IPS DF 6.9 (cell line): Measurements from ENCODE around the gene KIF26B.
"Not testable (repeated sequence)": the region's sequence is repeated elsewhere in the genome, so short reads cannot be mapped to it uniquely, and the experiment has no call there.

Source experiments
- DNase-seq: peaks from one replicate; pipeline ENCODE4 v3.0.0-alpha.2; 2013; ENCODE audit warnings: low read depth, low spot score
- H3K27ac ChIP-seq: one replicate; pipeline ENCODE4 v1.5.1; 2013; ENCODE audit warnings: low read length, control low read depth
- H3K27me3 ChIP-seq: 2 replicates; pipeline ENCODE4 v1.6.1; 2013; ENCODE audit warnings: mild to moderate bottlenecking, low read length; ENCODE audit not compliant: control insufficient read depth, insufficient read depth
- H3K36me3 ChIP-seq: 2 replicates; pipeline ENCODE4 v1.6.1; 2013; ENCODE audit warnings: low read length; ENCODE audit not compliant: control insufficient read depth, insufficient read depth
- H3K4me1 ChIP-seq: 2 replicates; pipeline ENCODE4 v1.6.1; 2013; ENCODE audit warnings: low read length; ENCODE audit not compliant: control insufficient read depth, insufficient read depth
- H3K4me3 ChIP-seq: 2 replicates; pipeline ENCODE4 v1.5.1; 2013; ENCODE audit warnings: mild to moderate bottlenecking, low read length
- H3K9me3 ChIP-seq: 2 replicates; pipeline ENCODE4 v1.6.1; 2013; ENCODE audit warnings: low read length, inconsistent platforms; ENCODE audit not compliant: control insufficient read depth, insufficient read depth
- WGBS: extraction: QIAGEN DNeasy Blood & Tissue Kit; methylation state at CpG from one replicate; pipeline ENCODE4 v1.1.7; 2013; ENCODE audit warnings: mixed read lengths, missing lambda C conversion rate; ENCODE audit not compliant: insufficient read length, insufficient coverage; 5-methylcytosine and 5-hydroxymethylcytosine counted together

Gene KIF26B

DNA sequence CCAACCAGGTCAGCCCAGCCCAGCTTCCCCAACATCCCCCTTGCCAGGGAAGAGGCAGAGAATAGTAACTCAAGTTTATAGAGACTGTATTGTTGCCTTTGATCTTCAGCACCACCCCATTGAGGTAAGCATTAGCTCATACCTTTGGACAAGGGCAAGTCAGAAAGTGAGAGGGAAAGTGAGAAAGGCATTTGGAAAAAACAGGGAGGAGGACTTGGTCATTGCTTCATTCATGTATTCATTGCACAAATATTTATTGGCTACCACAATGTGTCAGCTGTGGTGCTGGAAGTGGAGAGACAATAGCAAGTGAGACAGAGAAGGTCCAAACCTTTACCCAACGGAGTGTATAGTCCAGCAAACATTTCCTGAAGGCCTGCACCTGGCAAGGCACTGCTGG, 561.2 kb downstream of the KIF26B start:
- H3K36me3 ChIP-seq: no peaks in the 10 kb centered on the region
- H3K4me1 ChIP-seq: no peaks in the 10 kb centered on the region
- H3K27ac ChIP-seq: no peak overlapping the region
- no peaks in the 10 kb centered on the region for H3K27me3 ChIP-seq
- no peaks in the 10 kb centered on the region for H3K9me3 ChIP-seq
- DNase-seq: no peak
- no peak overlapping the region for H3K4me3 ChIP-seq
- WGBS: no CpG with 5 or more reads among the region's 1 CpG

DNA sequence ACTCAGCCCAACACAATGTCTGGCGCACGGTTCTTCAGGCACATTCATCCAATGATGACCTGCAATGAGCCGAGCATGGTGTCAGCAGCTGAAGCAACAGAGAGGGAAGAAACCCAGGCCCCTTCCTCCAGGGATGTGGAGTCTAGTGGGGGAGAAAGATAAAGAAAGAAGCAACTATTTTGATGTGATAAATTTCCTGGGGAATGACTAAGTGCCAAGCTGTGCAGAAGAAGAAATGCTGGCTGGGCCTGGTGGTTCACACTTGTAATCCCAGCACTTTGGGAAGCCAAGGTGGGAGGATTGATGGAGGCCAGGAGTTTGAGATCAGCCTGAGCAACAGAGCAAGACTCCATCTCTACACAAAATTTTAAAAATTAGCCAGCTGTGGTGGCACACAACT, 561.8 kb downstream of the KIF26B start:
- no CpG with 5 or more reads among the region's 3 CpGs for WGBS
- H3K4me1 ChIP-seq: no peaks in the 10 kb centered on the region
- no peak overlapping the region for H3K4me3 ChIP-seq
- H3K27ac ChIP-seq: no peak overlapping the region
- H3K9me3 ChIP-seq: no peaks in the 10 kb centered on the region
- DNase-seq: no peak
- H3K36me3 ChIP-seq: no peaks in the 10 kb centered on the region
- H3K27me3 ChIP-seq: no peaks in the 10 kb centered on the region

GRCh38 chr1:245717611-245718010, 562.8 kb downstream of the KIF26B start:
- Histone ChIP-seq H3K9me3 (no peaks in the 10 kb centered on the region), H3K27me3 (no peaks in the 10 kb centered on the region), H3K4me3 (no peak overlapping the region), H3K27ac (no peak overlapping the region), H3K36me3 (no peaks in the 10 kb centered on the region), H3K4me1 (no peaks in the 10 kb centered on the region)
- DNase-seq: no peak
- no CpG with 5 or more reads among the region's 3 CpGs for WGBS

DNA sequence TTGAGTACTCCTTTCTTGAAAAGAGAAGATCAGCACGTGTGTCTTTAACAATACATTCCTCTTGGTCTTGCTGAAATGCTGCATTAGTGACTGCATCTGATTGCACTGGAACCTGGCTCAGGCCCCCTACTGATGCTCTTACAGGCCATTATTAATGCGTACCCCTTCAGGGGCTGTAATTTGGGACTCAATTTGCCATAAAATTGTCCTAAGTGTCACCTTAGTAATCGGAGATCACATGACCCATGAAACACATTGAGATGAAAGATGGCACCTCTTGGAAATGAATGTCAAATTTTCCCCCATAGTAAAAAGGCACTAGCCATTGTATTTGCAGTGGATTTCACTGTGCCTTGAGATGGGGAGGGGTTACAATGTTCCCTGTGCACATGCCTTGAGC, 563.3 kb downstream of the KIF26B start:
- H3K36me3 ChIP-seq: no peaks in the 10 kb centered on the region
- H3K27ac ChIP-seq: no peak overlapping the region
- H3K27me3 ChIP-seq: no peaks in the 10 kb centered on the region
- no peak for DNase-seq
- no peaks in the 10 kb centered on the region for H3K4me1 ChIP-seq
- no peaks in the 10 kb centered on the region for H3K9me3 ChIP-seq
- no CpG with 5 or more reads among the region's 3 CpGs for WGBS
- H3K4me3 ChIP-seq: no peak overlapping the region

GRCh38 chr1:245718951-245719350, 564.2 kb downstream of the KIF26B start:
- H3K27ac ChIP-seq: no peak overlapping the region
- H3K4me1 ChIP-seq: no peaks in the 10 kb centered on the region; the same call in 1 of the 2 replicates
- no peaks in the 10 kb centered on the region for H3K36me3 ChIP-seq
- WGBS: no CpG with 5 or more reads among the region's 4 CpGs
- H3K9me3 ChIP-seq: no peaks in the 10 kb centered on the region
- no peak overlapping the region for H3K4me3 ChIP-seq
- no peak for DNase-seq
- H3K27me3 ChIP-seq: no peaks in the 10 kb centered on the region

DNA sequence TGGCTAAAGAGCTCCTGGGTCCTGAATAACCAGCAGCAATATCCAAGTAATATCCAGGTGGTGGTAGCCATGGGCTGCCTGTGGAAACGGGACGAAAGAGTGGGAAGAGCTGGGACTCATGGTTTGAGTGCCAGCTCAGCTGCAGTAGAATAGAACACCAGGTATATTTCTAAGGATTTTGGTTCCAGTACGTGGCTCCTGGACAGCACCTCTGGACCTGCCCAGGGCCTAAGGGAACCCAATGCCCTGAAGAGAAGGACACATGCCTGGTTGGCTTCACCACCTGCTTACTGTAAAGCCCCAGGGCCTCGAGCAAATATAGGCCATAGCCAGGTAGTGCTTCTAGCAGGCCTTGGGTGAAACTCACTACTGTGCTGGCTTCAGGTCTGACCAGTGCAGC, 566.7 kb downstream of the KIF26B start:
- no peak overlapping the region for H3K27ac ChIP-seq
- WGBS: no CpG with 5 or more reads among the region's 4 CpGs

DNA sequence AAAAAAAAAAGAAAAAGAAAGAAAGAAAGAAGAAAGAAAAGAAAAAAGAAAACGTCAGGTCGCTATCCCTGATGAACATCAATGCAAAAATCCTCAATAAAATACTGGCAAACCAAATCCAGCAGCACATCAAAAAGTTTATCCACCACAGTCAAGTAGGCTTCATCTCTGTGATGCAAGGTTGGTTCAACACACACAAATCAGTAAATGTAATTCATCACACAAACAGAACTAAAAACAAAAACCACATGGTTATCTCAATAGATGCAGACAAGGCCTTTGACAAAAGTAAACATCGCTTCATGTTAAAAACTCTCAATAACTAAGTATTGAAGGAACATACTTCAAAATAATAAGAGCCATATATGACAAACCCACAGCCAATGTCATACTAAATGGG, 573.2 kb downstream of the KIF26B start:
- not testable (repeated sequence) for H3K4me1 ChIP-seq, H3K36me3 ChIP-seq, H3K4me3 ChIP-seq, H3K27ac ChIP-seq, DNase-seq, H3K9me3 ChIP-seq, H3K27me3 ChIP-seq
- WGBS: no CpG with 5 or more reads among the region's 3 CpGs

More for the DNA sequence above, 566.7 kb downstream of the KIF26B start:
- no peak overlapping the region for H3K4me3 ChIP-seq
- no peaks in the 10 kb centered on the region for H3K36me3 ChIP-seq
- no peak for DNase-seq
- no peaks in the 10 kb centered on the region for H3K9me3 ChIP-seq
- no peaks in the 10 kb centered on the region for H3K27me3 ChIP-seq
- H3K4me1 ChIP-seq: no peaks in the 10 kb centered on the region; the same call in 1 of the 2 replicates

DNA sequence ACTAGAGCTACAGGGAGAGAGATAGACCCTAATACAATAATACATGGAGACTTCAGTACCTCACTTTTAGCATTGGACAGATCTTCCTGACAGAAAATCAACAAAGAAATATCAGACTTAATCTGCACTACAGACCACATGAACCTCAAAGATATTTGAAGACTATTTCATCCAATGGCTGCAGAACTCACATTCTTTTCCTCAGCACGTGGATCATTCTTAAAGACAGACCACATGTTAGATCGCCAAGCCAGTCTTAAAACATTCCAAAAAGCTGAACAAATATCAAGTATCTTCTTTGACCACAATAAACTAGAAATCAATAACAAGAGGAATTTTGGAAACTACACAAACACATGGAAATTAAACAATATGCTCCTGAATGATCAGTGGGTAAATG, 576.0 kb downstream of the KIF26B start:
- H3K27ac ChIP-seq: no peak overlapping the region
- no peaks in the 10 kb centered on the region for H3K27me3 ChIP-seq
- H3K4me1 ChIP-seq: no peaks in the 10 kb centered on the region
- no peak overlapping the region for H3K4me3 ChIP-seq
- DNase-seq: no peak
- H3K36me3 ChIP-seq: no peaks in the 10 kb centered on the region
- no peaks in the 10 kb centered on the region for H3K9me3 ChIP-seq
- no CpG with 5 or more reads among the region's 2 CpGs for WGBS

- not testable (repeated sequence) for H3K9me3 ChIP-seq, H3K27ac ChIP-seq, H3K36me3 ChIP-seq, DNase-seq, H3K27me3 ChIP-seq, H3K4me3 ChIP-seq, H3K4me1 ChIP-seq
- no CpG with 5 or more reads among the region's 1 CpG for WGBS
Measured at GRCh38 chr1:245740336-245740735, 585.6 kb downstream of the KIF26B start.

GRCh38 chr1:245742896-245743295, 588.1 kb downstream of the KIF26B start:
- no peaks in the 10 kb centered on the region for H3K9me3 ChIP-seq
- no peak overlapping the region for H3K4me3 ChIP-seq
- H3K27ac ChIP-seq: no peak overlapping the region
- H3K27me3 ChIP-seq: no peaks in the 10 kb centered on the region
- H3K4me1 ChIP-seq: no peaks in the 10 kb centered on the region
- no CpG with 5 or more reads among the region's 9 CpGs for WGBS
- no peak for DNase-seq
- H3K36me3 ChIP-seq: no peaks in the 10 kb centered on the region

GRCh38 chr1:245748240-245748639, 593.5 kb downstream of the KIF26B start:
- H3K9me3 ChIP-seq: no peaks in the 10 kb centered on the region
- no peak overlapping the region for H3K27ac ChIP-seq
- no CpG with 5 or more reads among the region's 10 CpGs for WGBS
- H3K27me3 ChIP-seq: no peaks in the 10 kb centered on the region
- H3K36me3 ChIP-seq: no peaks in the 10 kb centered on the region
- H3K4me1 ChIP-seq: peaks cover 2% of the 10 kb centered on the region; the same call in 1 of the 2 replicates
- DNase-seq: no peak
- no peak overlapping the region for H3K4me3 ChIP-seq
